Left lung (tissue), 10 donors: Measurements from ENCODE around the gene FUT6. TPM values are rescaled to one million over a fixed set of nuclear protein-coding genes. Genes with fewer than 3 reads are reported as not detected.

Experiments
- ATAC-seq: fragments of 200-7000 bp; cut with Tn5 transposase; one replicate; pipeline ENCODE4 v1.9.1; 2020; ENCODE audit warnings: moderate library complexity
- DNase-seq, 4 donors: peaks; one replicate each; pipeline ENCODE4 v3.0.0-alpha.2; 2013 to 2020
- H3K27ac ChIP-seq, 2 donors: fragments of 200-600 bp; sonication (generic) in 1 of 2; one replicate each; pipeline versions ENCODE4 v1.5.0 to v1.8.0; 2020 to 2021
- H3K27me3 ChIP-seq, 2 donors: fragments of 200-600 bp; sonication (generic) in 1 of 2; one replicate each; pipeline versions ENCODE4 v1.5.0 to v1.8.0; 2020 to 2021
- H3K36me3 ChIP-seq, 2 donors: fragments of 200-600 bp; sonication (generic) in 1 of 2; one replicate each; pipeline versions ENCODE4 v1.5.0 to v1.8.0; 2020 to 2021
- H3K4me1 ChIP-seq, 2 donors: fragments of 200-600 bp; one replicate each; pipeline ENCODE4 v1.8.0; 2021
- H3K4me3 ChIP-seq, 2 donors: fragments of 200-600 bp; sonication (generic) in 1 of 2; one replicate each; pipeline versions ENCODE4 v1.5.0 to v1.8.0; 2020 to 2021; ENCODE audit warnings: mild to moderate bottlenecking in 1 of 2
- H3K9me3 ChIP-seq, 2 donors: fragments of 200-600 bp; sonication (generic) in 1 of 2; one replicate each; pipeline versions ENCODE4 v1.5.0 to v1.8.0; 2020 to 2021
- CTCF ChIP-seq, 2 donors: fragments of 200-600 bp; sonication (generic) in 1 of 2; IDR thresholded peaks; one replicate each; pipeline versions ENCODE4 v1.5.0 to v1.8.0; 2021; ENCODE audit warnings: antibody characterized with exemption in 2 of 2
- intact Hi-C, 2 donors: fragments of 100-400 bp; cut with DNase I; formaldehyde crosslinking; loops; one replicate each; pipeline versions ENCODE4 v1.11.2 to v1.14.2; 2022
- polyA plus RNA-seq, 6 donors: library from polyadenylated mRNA; unstranded; fragments of 120-200 nt; gene quantifications; one replicate each; pipeline ENCODE4 v1.2.1, GENCODE V29; 2013; ENCODE audit not compliant: insufficient read length in 6 of 6
- total RNA-seq, 2 donors: library from RNA; stranded (reverse); fragmentation: NEBNext Ultra II Directional; extraction: Animal tissue kit (Norgen Biotek cat#: 25700); gene quantifications; one replicate each; pipeline ENCODE4 v1.2.1, GENCODE V29; 2021
- donor health status: DM: no; HTN: yes; CAD: no.
- donor health status: DM: no; HTN: no; CAD: no.

FUT6 gene
- total and polyA plus RNA-seq, 8 donors: 0.32 to 0.87 (median 0.70) TPM

- Histone ChIP-seq H3K27ac (no peak overlapping the region), H3K4me3 (no peak overlapping the region), H3K27me3 (peaks cover 13 to 50% of the 10 kb centered on the region in 2 donors), H3K36me3 (no peaks in the 10 kb centered on the region), H3K4me1 (peaks cover 10 to 28% of the 10 kb centered on the region in 2 donors), H3K9me3 (no peaks in the 10 kb centered on the region)
- DNase-seq: no peak
- TF ChIP-seq CTCF (IDR thresholded peaks at IDR 0.05): no peak
- ATAC-seq: no peak
- intact Hi-C loops: loop anchor here in 1 of 2 donors (5.0 kb wide), 1 partner anchor 85 kb away; no protein-coding TSS in a partner anchor
Observed at GRCh38 chr19:5806905-5807304, 32.6 kb downstream of the FUT6 start.

- DNase-seq (no peak), ATAC-seq (no peak)
- no peak overlapping the region for H3K4me3 ChIP-seq
- no peak overlapping the region for H3K27ac ChIP-seq
- H3K4me1 ChIP-seq: peaks cover 10 to 28% of the 10 kb centered on the region in 2 donors
- intact Hi-C loops: loop anchor here in 1 of 2 donors (5.0 kb wide), 1 partner anchor 86 kb away; no protein-coding TSS in a partner anchor
- peaks cover 13 to 57% of the 10 kb centered on the region in 2 donors for H3K27me3 ChIP-seq
- H3K9me3 ChIP-seq: no peaks in the 10 kb centered on the region
- no peak for TF ChIP-seq CTCF (IDR thresholded peaks at IDR 0.05)
- no peaks in the 10 kb centered on the region for H3K36me3 ChIP-seq
Observed at GRCh38 chr19:5806133-5806489, 33.4 kb downstream of the FUT6 start.

GRCh38 chr19:5805462-5806132 is 33.9 kb downstream of the FUT6 start:
- DNase-seq: peak in 2 of 4 donors; percentile 74 to 88
- no peak overlapping the region for H3K27ac ChIP-seq
- H3K9me3 ChIP-seq: no peaks in the 10 kb centered on the region
- intact Hi-C loops: loop anchor here in 1 of 2 donors (5.0 kb wide), 1 partner anchor 87 kb away; no protein-coding TSS in a partner anchor
- H3K36me3 ChIP-seq: no peaks in the 10 kb centered on the region
- H3K27me3 ChIP-seq: peaks cover 13 to 63% of the 10 kb centered on the region in 2 donors
- peak overlapping the region; percentile 15 to 28 for H3K4me3 ChIP-seq
- peak; percentile 58 for ATAC-seq
- H3K4me1 ChIP-seq: peaks cover 10 to 28% of the 10 kb centered on the region in 2 donors
- peak; percentile 62 to 64 for TF ChIP-seq CTCF (IDR thresholded peaks at IDR 0.05)

GRCh38 chr19:5804516-5805461 is 34.7 kb downstream of the FUT6 start, which contains the start of gene NRTN:
Gene NRTN (plus strand): TSS chr19:5805067. CDS start chr19:5824166, 19,099 bp downstream.
- peak; percentile 67 for ATAC-seq
- no peak within 1 kb of the TSS for H3K27ac ChIP-seq
- no peak for TF ChIP-seq CTCF (IDR thresholded peaks at IDR 0.05)
- H3K36me3 ChIP-seq: no peaks in the 10 kb centered on the region
- peak in 1 of 4 donors; percentile 78 for DNase-seq
- no peaks in the 10 kb centered on the region for H3K9me3 ChIP-seq
- peak within 1 kb of the TSS; percentile 15 to 28 for H3K4me3 ChIP-seq
- H3K27me3 ChIP-seq: peaks cover 13 to 71% of the 10 kb centered on the region in 2 donors
- H3K4me1 ChIP-seq: peaks cover 10 to 28% of the 10 kb centered on the region in 2 donors
- intact Hi-C loops: loop anchor here in 1 of 2 donors (5.0 kb wide), 1 partner anchor 88 kb away; no protein-coding TSS in a partner anchor
